ENCODE data around the gene YIPF1.

Gene YIPF1

GRCh38 chr1:53811414-53811851 is 78.2 kb downstream of the YIPF1 start:
- peak; percentile 23 for TF ChIP-seq CTCF (conservative IDR thresholded peaks at IDR 0.05; ENCODE audit: low read depth, low read length)
- DNase-seq (ENCODE audit: low read depth): peak; percentile 17
- no peak overlapping the region for H3K4me3 ChIP-seq (ENCODE audit: low read depth, low read length)

GRCh38 chr1:53810497-53810896 is 79.1 kb downstream of the YIPF1 start:
- no peak for DNase-seq (ENCODE audit: low read depth)

GRCh38 chr1:53810007-53810406 is 79.6 kb downstream of the YIPF1 start:
- no peak overlapping the region for H3K4me3 ChIP-seq (ENCODE audit: low read depth, low read length)
- no peak for DNase-seq (ENCODE audit: low read depth)
- TF ChIP-seq CTCF (conservative IDR thresholded peaks at IDR 0.05; ENCODE audit: low read depth, low read length): no peak

More at GRCh38 chr1:53810497-53810896, 79.1 kb downstream of the YIPF1 start:
- no peak for TF ChIP-seq CTCF (conservative IDR thresholded peaks at IDR 0.05; ENCODE audit: low read depth, low read length)
- H3K4me3 ChIP-seq (ENCODE audit: low read depth, low read length): no peak overlapping the region

GRCh38 chr1:53807916-53808315 is 81.7 kb downstream of the YIPF1 start:
- peak; percentile 65 for DNase-seq (ENCODE audit: low read depth)
- TF ChIP-seq CTCF (conservative IDR thresholded peaks at IDR 0.05; ENCODE audit: low read depth, low read length): no peak
- no peak overlapping the region for H3K4me3 ChIP-seq (ENCODE audit: low read depth, low read length)

GRCh38 chr1:53804791-53805505 is 84.6 kb downstream of the YIPF1 start:
- no peak for TF ChIP-seq CTCF (conservative IDR thresholded peaks at IDR 0.05; ENCODE audit: low read depth, low read length)
- no peak overlapping the region for H3K4me3 ChIP-seq (ENCODE audit: low read depth, low read length)
- no peak for DNase-seq (ENCODE audit: low read depth)

- no peak for TF ChIP-seq CTCF (conservative IDR thresholded peaks at IDR 0.05; ENCODE audit: low read depth, low read length)
- DNase-seq (ENCODE audit: low read depth): no peak
- H3K4me3 ChIP-seq (ENCODE audit: low read depth, low read length): no peak overlapping the region
Observed at GRCh38 chr1:53804181-53804580, 85.4 kb downstream of the YIPF1 start.

All from choroid plexus epithelial cell (primary cell).